GM18909 (cell line): ENCODE results near the gene KRTAP5-4.
"Not testable (repeated sequence)": the region's sequence is repeated elsewhere in the genome, so short reads cannot be mapped to it uniquely, and the experiment has no call there.

Source experiments
- ATAC-seq: cut with Tn5 transposase; IDR thresholded peaks from one replicate; pipeline ENCODE4 v1.9.1; 2021; ENCODE audit warnings: mild to moderate bottlenecking; ENCODE audit not compliant: unreplicated experiment, poor library complexity

KRTAP5-4 gene

DNA sequence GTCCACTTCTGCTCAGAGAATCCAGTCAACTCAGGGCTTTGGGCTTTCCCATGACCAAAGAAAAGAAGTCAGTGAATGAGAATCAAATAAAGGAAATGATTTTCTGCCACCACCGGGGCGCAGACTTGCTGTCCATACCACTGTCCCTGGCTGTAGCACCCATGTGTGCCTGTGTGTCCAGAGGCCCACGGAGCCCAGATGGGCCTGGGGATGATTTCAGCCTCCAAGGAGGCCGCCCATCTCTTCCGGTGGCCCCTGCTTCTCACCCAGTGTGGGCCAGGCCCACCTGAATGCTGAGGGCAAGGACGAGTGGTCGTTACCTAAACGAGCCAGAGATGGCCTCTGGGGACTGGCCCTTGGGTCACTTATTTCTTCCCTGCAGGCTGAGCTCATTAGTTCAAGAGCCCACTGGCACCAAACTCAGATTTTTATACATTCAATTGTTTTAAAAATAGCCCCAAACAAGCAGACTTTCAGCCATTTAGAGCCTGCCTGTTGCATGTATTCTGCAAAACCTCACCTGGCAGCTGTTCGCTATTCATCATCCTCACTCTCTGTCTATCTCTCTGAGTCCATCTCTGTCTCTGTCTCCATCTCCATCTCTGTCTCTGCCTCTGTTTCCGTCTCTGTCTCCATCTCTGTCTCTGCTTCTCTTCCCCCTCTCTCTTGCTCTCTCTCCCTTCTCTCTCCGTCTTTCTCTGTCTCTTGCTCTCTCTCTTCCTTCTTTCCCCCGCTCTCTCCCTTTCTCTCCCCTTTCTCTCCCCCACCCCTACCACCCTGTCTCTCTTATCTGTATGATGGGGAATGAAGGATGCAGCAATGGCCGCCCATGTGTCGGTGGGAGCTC, 31.8 kb upstream of the KRTAP5-4 start:
- ATAC-seq, result no peak

GRCh38 chr11:1652771-1653540, 31.0 kb upstream of the KRTAP5-4 start:
- ATAC-seq, result no peak

DNA sequence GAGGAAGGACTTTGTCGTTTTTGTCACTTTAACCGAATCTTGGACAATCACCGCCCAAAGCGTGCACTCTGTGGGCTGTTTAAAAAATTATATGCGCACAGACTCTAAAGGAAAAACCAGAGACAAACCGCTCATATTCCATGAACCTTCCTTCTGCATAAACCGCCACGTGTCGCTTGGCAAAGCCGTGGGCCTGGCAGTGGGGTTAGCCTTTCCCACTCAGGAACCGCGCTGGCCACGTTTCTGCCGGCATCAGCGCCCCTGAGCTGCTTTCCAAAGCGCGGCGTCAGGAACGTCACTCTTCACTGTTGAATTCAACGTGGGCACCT, 30.5 kb upstream of the KRTAP5-4 start:
- no peak for ATAC-seq

DNA sequence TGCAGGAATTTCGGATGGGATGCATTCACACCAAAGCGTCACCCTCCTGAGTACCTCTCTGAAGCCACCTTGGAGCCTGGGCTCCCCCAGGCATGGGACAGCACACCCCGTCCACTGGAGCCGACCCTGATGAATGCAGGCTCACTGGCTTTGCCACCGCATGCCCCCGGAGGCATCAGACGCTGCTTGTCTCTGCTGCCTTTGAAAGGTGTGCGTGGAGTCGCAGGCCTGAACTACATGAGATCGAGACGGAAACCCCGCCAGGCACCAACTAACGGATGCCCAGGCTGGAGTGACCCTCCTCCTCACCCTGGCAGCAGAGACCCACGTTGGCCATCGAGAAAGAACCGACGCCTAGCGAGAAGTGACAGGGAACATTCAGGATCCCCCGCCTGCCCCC, 30.1 kb upstream of the KRTAP5-4 start:
- ATAC-seq, result no peak

DNA sequence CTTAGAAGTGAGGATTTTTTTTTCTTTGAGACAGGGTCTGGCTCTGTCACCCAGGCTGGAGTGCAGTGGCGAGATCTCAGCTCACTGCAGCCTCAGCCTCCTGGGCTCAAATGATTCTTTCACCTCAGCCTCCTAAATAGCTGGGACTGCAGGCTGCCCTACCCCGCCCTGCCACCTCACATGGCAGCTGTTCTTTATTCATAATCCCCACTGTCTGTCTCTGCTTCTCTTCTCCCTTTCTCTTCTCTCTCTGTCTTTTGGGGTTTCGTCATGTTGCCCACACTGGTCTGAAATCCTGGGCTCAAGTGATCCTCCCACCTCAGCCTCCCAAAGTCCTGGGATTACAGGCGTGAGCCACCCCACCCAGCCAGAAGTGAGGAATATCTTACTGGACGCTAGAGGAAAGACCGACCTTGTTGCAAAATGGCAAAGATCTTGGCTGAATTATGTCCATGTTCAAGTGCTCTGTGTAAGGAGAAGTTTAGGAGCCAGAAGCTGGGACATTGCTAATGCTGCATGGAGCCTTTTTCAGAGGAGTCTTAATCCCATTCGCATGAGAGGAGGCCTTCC, 29.6 kb upstream of the KRTAP5-4 start:
- no peak for ATAC-seq

DNA sequence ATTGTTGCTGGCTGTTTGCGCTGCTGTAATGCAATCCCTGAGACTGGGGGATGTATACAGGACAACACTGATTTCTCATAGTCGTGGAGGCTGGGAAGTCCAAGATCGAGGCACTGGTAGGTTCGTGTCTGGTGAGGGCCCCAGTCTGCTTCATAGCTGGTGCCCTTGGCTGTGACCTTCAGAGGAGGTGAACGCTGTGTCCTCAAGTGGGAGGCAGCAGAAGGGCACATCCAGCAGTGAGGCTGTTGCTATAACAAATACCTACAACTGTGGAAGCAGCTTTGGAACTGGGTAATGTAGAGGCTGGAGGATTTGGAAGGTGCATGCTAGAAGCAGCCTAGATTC, 29.0 kb upstream of the KRTAP5-4 start:
- ATAC-seq, result no peak

DNA sequence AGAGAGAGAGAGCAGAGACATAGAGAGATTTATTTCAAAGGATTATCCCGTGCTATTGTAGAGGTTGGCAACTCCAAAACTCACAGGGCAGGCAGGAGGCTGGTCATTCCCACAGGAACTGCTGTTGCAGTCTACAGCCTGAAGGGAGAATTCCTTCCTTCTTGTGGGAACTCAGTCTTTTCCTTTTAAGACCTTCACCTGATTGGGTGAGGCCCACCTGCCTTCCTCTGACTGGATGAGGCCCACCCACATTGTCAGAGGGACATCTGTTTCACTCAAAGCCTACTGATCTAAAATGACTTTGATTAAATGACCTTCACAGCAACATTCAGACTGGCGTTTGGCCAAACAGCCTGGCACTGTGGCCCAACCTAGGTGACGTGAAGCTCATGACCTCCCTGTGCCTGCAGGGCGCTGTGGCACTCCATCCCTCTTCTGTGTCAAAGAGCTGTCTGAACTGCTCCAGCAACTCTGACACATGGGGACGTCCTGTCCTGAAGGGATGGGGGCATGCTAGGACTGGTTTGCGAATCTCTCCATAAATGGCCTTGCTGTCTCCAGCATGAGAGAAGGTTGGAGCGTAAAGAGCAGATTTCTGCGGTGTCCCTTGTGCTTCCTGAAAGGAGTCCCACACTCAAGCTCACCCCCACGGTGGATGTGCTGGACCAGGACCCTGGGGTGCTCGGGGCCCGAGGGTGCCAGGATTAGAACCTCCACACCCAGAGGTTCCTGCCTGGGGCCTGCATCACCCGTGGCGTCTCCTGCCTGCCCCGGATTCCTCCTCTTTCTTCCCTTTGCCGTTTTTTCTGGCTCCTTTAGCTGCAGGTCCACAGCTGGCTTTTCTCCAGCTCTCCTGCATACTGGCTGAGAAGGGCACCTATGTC, 28.3 kb upstream of the KRTAP5-4 start:
- no peak for ATAC-seq

- no peak for ATAC-seq
These were observed 26.9 kb upstream of the KRTAP5-4 start for GRCh38 chr11:1648653-1649420.

DNA sequence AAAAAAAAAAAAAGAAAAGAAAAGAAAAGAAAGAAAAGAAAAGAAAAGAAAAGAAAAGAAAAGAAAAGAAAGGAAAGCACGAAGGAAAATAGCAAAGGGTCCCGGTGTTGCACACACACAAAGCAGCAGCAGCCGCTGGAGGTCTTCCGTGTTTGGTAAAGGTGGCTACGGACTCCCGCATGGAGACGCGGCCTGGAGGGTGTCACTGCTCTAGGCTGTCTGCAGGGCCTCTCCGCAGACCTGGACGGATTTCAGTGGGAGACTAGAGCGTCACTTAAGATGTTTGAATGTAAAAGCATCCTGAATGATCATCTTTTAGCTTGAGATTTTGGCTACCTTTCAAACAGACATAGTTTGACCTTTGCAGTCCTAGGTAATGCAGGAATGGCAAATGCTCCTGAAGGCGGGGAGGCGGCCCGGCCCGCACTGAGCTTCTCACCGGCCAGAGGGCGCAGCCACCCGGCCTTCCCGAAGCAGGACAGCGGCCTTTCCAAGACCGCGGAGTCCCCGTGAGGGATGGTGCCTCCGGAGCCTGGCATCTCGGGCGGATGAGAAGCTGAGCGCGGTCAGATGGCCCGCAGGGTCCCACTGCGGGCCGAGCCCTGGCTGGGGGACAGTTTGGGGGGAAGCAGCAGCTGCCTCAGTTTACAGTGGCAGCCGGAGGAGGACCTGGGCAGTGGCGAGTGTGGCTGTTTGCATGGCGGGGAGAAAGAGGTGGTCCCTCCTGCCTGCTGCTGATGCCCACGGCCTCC, 26.1 kb upstream of the KRTAP5-4 start:
- no peak for ATAC-seq

GRCh38 chr11:1646540-1646939, 24.6 kb upstream of the KRTAP5-4 start:
- not testable (repeated sequence) for ATAC-seq

DNA sequence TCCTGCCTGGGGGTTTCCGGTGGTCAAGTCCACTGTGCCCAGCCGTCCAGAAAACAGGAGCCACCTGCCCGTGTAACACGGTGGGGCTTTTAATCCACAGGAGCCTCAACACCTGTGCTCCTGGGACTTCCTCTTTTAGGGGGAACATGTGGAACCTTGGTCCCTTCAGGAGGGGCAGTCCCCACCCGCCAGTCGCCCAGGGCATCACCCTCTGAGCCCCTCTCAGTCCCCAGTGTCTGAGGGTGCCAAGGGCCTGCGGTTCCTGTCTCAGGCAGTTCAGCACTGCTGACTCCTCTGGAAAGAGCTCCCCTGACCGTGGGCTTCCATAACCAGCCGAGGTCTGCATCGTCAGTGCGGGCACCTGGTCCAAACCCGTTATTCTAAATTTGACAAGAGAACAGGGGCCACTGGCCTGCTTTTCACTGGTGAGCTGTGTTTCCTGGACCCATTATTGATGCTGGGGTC, 23.5 kb upstream of the KRTAP5-4 start:
- no peak for ATAC-seq

DNA sequence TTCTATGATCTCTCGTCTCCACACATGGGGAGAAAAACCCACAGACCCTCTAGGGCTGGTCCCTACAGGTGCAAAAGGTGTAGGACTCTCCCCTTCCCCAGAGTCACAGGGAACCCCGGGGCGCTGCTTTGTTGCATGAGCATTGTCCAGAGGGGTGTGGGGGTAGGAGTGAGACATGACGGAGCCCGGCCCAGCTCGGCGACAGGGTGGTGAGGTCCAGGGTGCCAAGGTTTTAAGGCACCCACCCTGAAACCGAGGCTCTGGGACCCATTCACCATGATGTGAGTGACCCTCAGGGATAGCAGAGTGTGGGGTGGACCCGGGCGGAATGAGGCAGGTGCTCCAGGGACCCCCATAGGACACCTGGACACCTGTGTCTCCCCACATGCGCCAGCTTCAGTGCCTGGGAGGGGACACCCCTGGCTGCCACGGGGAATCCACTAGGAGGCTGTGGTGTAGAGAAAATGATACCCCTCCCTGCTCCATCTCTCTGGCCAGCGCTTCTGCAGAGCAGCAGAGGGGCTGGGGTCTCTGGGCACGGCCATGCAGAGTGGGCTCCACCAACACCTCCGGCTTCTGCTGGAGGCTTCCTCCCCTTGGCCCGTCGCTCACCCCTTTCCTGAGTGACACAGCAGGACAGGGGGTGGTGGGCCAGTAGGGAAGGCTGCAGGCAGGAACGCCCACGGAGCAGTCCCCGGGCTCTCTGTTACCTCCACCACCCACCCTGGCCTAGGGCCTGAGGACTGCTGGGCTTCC, 22.8 kb upstream of the KRTAP5-4 start:
- ATAC-seq, result no peak

DNA sequence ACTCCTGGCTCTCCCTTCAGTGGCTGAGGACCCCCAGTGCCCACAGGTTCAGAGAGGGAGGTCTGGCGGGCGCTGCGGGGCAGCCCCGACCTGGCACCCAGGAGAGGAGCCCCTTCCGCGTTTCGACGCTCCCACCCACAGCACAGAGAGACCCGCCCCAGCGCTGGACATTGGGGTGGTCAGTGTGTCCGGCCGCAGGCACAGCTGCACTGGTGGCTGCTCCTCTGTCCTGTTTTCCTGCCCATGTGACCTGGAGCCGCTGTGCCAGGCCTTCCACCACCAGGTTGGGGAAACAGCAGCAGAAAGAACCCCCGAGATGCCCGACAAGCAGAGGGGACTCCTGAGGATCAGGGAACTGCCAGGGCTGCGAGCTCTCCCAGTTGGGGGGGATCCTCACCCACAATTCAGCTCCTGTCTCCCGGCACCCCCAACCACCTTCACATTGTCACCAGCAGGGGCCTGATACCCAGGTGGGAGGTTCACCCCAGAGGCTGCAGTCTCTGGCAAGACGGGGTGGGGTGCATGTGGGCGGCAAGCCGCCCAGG, 21.3 kb upstream of the KRTAP5-4 start:
- ATAC-seq, result no peak

DNA sequence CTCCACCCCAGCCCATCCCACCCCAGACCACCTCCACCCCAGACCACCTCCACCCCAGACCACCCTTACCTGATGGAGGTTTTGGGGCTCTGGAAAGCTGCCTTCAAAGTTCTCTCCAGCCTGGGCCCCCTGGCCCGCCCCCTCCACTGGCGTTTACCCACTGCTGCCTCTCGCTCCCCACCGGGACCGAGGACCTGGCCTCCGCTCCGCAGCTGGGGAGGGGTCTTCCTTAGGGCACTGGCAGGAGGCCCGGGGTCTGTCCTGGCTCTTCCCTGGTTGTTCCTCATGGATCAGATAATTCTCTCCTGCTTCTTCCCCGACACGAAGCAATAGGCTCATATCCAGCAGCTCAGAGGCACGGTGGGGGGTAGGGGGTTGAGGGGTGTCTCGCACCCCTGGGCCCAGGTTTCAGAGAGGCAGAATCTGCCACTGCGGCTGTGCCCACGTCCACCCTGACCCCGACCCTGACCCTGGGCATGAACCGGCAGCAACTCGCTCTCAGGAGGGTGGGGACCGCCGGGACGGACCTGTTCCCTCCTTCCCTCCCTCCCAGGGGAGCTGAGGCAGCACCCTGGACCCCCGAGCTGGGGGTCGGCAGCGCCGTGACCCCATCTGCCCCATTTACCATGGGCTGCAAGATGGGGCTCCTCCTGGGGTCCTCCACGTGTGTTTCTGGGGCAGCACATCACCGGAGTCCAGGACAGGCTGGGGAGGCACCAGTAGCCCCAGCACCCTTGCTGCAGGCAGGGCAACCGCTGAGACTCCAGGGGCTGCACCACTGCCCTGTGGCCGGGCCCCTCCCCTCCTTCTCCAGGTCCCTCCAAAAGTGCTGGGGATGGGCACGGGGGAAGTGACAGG, 20.6 kb upstream of the KRTAP5-4 start:
- no peak for ATAC-seq

DNA sequence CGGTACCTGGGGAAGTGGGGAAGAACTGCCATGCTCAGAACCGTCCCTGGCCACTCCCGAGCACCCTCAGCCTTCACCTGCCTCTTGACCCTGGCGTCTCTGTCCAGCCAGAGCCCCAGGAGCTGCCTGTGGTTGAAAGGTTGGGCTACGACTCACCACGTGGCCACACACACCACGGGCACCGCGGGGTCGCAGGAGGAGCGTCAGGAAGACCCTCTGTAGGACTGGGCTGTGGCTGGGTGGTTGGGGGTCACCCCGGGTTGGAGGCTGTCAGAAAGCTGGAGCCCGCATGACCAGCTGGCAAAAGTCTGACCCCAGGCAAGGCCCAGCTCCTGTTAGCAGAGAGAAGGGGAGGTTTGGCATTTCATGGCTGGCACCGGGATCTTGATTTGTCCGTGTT, 19.2 kb upstream of the KRTAP5-4 start:
- ATAC-seq, result no peak

DNA sequence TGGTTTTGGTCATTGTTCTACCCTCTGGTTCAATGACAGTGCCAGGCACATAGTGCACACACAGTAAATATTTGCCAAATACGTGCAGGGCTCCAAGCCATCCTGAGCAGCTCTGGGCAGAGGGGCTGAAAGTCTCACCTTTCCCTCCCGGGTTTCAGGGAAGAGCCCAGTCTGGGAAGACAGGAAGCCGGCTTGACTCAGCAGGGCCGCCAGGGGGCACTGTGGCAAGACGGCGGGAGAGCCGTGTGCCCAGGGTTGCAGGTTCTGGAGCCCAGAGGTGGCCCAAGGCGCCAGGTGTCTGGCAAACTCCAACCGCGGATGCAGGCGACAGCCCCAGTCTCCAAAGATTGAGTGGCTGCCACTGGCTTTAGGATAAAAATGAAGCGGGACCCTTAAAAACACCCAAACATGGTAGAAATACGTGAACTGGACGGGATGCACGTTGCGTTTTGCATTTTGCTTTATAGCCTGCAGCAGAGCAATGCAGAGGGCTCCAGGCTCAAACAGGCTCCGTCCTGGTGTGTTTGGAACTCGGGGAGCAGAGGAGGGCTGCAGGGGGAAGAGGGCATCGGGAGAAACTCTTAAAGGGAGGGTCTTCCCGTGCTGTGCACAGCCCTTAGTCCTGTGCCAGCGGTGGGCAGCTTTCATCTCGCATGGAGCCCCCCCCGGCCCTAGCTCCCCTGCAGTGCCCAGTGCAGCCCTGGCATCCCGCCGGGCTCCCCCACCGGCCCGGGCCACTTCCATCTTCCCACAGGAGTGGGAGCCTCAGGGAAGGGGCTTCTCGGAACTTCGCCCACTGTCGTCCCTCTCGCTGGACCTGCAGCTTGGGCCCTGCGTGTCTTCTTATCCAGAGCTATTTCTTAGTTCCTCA, 18.4 kb upstream of the KRTAP5-4 start:
- ATAC-seq, result no peak
